Posterior cingulate gyrus (tissue), 11 donors: ENCODE measurements around the gene HSF4.

ENCODE experiments used
- DNase-seq, 10 donors: peaks; one replicate each; pipeline versions ENCODE4 v3.0.0 to v3.0.0-alpha.2; 2020 to 2021; ENCODE audit warnings: mixed read lengths in 3 of 10
- intact Hi-C: fragments of 100-400 bp; cut with DNase I; formaldehyde crosslinking; loops from one replicate; pipeline ENCODE4 v1.15.1; 2023

HSF4 gene

GRCh38 chr16:67149276-67150046, 15.1 kb upstream of the HSF4 start:
- intact Hi-C loops: no loop called here
- peak in 3 of 10 donors; percentile 70 to 83 (median 80) for DNase-seq

- intact Hi-C loops: no loop called here
- DNase-seq: peak in 3 of 10 donors; percentile 73 to 86 (median 81)
Observed at GRCh38 chr16:67150047-67150832, 14.3 kb upstream of the HSF4 start.

- intact Hi-C loops: no loop called here
- DNase-seq: peak in 9 of 10 donors; percentile 58 to 94 (median 72)
Observed at GRCh38 chr16:67150833-67151396, 13.6 kb upstream of the HSF4 start, which contains the start of gene B3GNT9. Gene B3GNT9, minus strand, starts transcription at chr16:67150998. Its CDS starts 513 bp downstream, at chr16:67150485.

GRCh38 chr16:67151431-67152097, 13.0 kb upstream of the HSF4 start:
- peak in 2 of 10 donors; percentile 37 to 38 for DNase-seq
- intact Hi-C loops: no loop called here

- peak in 3 of 10 donors; percentile 60 to 84 (median 64) for DNase-seq
- intact Hi-C loops: loop anchor here (1.0 to 5.0 kb wide), 4 partner anchors 42 to 200 kb away; no protein-coding TSS in a partner anchor
Observed at GRCh38 chr16:67154578-67155294, 9.8 kb upstream of the HSF4 start.

- intact Hi-C loops: loop anchor here (1.0 to 5.0 kb wide), 4 partner anchors 43 to 201 kb away; no protein-coding TSS in a partner anchor
- DNase-seq: peak; percentile 69 to 97 (median 81)
Observed at GRCh38 chr16:67155295-67156142, 9.0 kb upstream of the HSF4 start.

GRCh38 chr16:67156143-67156844, 8.3 kb upstream of the HSF4 start:
- intact Hi-C loops: loop anchor here (5.0 kb wide), 2 partner anchors 44 to 139 kb away; no protein-coding TSS in a partner anchor
- peak in 3 of 10 donors; percentile 54 to 83 (median 60) for DNase-seq

- DNase-seq: peak in 1 of 10 donors; percentile 4
- intact Hi-C loops: loop anchor here (5.0 kb wide), 2 partner anchors 45 to 140 kb away; no protein-coding TSS in a partner anchor
Observed at GRCh38 chr16:67157106-67157748, 7.3 kb upstream of the HSF4 start.

GRCh38 chr16:67157892-67158635, 6.5 kb upstream of the HSF4 start:
- DNase-seq: peak in 3 of 10 donors; percentile 24 to 63 (median 48)
- intact Hi-C loops: loop anchor here (5.0 kb wide), 2 partner anchors 46 to 141 kb away; no protein-coding TSS in a partner anchor

GRCh38 chr16:67158637-67159600, 5.6 kb upstream of the HSF4 start:
- intact Hi-C loops: loop anchor here (5.0 kb wide), 2 partner anchors 47 to 142 kb away; no protein-coding TSS in a partner anchor
- DNase-seq: peak in 1 of 10 donors; percentile 82

- intact Hi-C loops: no loop called here
- DNase-seq: peak in 1 of 10 donors; percentile 58
Observed at GRCh38 chr16:67161595-67162058, 2.9 kb upstream of the HSF4 start.

- no peak for DNase-seq
- intact Hi-C loops: no loop called here
Observed at GRCh38 chr16:67162506-67163163, 1.9 kb upstream of the HSF4 start.

- DNase-seq: peak; percentile 64 to 98 (median 88)
- intact Hi-C loops: no loop called here
Observed at GRCh38 chr16:67163164-67163998, 1.2 kb upstream of the HSF4 start.
